ENCODE results near the gene FGFRL1. TPM values are rescaled to one million over a fixed set of nuclear protein-coding genes. Genes with fewer than 3 reads are reported as not detected.

FGFRL1 gene
- total and polyA plus RNA-seq, 2 of the 13 experiments (the other 11 are each of a cell fraction or from before 2014, with no cell fraction given): 19.1 to 30.6 TPM

DNA sequence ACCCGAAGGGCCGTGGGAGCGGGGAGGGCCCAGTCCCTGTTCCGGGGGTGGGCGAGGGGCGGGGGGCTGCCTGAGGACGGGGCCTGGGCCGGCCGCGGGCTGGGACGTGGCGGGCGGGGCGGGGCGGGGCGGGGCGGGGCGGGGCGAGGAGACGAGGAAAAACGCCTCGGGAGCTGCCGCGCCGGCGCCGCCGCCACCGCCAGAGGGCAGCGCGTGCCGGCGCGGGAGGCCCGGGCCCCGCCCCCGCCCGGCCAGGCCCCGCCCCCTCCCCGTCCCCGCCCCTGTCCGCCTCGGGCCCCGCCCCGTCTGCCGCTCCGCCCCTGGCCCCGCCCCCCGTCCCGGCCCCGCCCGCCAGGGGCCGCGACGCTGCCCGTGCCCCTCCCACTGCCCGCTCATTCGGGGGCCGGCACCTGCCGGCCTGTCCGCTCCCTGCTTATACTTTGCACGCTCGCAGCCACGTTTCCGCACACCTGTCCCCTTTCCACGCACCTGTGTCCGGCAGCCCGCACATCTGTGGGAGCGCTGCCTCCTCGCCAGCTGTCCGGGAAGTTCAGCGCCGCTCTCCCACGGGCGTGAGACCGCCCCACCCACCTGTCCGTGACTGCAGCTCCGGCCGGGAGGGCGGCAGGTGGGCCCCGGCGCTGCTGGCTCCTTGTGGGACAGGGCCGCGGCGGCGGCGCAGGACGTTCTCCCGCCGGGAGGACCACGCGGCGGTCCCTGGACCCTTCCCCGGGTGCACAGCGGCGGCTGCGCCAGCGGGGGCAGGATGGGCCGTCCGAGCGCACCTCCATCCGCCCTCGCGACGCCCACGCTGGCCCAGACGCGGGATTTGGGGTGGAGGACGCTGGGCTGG lies 1.7 kb upstream of the FGFRL1 start (continued):
- TF ChIP-seq AGO2 (optimal IDR thresholded peaks at IDR 0.05; ENCODE audit: low read depth, low read length) (no peak), ZNF281 (CRISPR knock-in tag; IDR thresholded peaks at IDR 0.05; ENCODE audit: borderline replicate concordance) (no peak), ZNF101 (CRISPR knock-in tag; IDR thresholded peaks at IDR 0.05; ENCODE audit: borderline replicate concordance, low read depth) (no peak), ZNF75D (CRISPR knock-in tag; IDR thresholded peaks at IDR 0.05; ENCODE audit: borderline replicate concordance) (no peak), ZBTB14 (CRISPR knock-in tag; IDR thresholded peaks at IDR 0.05) (no peak), RAD21 (CRISPR knock-in tag; IDR thresholded peaks at IDR 0.05) (0 out of 2 replicates have a peak, but pooled peaks have one; percentile 27), ZNF816 (CRISPR knock-in tag; IDR thresholded peaks at IDR 0.05; ENCODE audit: borderline replicate concordance) (no peak), MXD1 (CRISPR knock-in tag; IDR thresholded peaks at IDR 0.05) (no peak)
- TF ChIP-seq, protein P1, sequence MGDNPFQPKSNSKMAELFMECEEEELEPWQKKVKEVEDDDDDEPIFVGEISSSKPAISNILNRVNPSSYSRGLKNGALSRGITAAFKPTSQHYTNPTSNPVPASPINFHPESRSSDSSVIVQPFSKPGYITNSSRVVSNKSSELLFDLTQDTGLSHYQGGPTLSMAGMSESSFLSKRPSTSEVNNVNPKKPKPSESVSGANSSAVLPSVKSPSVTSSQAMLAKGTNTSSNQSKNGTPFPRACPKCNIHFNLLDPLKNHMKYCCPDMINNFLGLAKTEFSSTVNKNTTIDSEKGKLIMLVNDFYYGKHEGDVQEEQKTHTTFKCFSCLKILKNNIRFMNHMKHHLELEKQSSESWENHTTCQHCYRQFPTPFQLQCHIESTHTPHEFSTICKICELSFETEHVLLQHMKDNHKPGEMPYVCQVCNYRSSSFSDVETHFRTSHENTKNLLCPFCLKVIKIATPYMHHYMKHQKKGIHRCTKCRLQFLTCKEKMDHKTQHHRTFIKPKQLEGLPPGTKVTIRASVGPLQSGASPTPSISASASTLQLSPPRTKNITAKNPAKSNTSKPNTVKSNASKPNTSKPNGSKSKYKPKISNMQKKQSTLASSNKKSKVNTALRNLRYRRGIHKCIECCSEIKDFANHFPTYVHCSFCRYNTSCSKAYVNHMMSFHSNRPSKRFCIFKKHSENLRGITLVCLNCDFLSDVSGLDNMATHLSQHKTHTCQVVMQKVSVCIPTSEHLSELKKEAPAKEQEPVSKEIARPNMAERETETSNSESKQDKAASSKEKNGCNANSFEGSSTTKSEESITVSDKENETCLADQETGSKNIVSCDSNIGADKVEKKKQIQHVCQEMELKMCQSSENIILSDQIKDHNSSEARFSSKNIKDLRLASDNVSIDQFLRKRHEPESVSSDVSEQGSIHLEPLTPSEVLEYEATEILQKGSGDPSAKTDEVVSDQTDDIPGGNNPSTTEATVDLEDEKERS (CRISPR knock-in tag; IDR thresholded peaks at IDR 0.05): no peak
- TF ChIP-seq, protein P2, sequence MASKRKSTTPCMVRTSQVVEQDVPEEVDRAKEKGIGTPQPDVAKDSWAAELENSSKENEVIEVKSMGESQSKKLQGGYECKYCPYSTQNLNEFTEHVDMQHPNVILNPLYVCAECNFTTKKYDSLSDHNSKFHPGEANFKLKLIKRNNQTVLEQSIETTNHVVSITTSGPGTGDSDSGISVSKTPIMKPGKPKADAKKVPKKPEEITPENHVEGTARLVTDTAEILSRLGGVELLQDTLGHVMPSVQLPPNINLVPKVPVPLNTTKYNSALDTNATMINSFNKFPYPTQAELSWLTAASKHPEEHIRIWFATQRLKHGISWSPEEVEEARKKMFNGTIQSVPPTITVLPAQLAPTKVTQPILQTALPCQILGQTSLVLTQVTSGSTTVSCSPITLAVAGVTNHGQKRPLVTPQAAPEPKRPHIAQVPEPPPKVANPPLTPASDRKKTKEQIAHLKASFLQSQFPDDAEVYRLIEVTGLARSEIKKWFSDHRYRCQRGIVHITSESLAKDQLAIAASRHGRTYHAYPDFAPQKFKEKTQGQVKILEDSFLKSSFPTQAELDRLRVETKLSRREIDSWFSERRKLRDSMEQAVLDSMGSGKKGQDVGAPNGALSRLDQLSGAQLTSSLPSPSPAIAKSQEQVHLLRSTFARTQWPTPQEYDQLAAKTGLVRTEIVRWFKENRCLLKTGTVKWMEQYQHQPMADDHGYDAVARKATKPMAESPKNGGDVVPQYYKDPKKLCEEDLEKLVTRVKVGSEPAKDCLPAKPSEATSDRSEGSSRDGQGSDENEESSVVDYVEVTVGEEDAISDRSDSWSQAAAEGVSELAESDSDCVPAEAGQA (IDR thresholded peaks at IDR 0.05; ENCODE audit: low read depth): no peak
- TF ChIP-seq, protein P2 (CRISPR knock-in tag; IDR thresholded peaks at IDR 0.05; ENCODE audit: borderline replicate concordance): peak; percentile 44; the same call in 1 of the 2 replicates

Measured in HepG2 (cell line).